KMS-11 (cell line): ENCODE measurements around the gene DEFB129.

Experiments used
- H2AFZ ChIP-seq: fragments of 200-600 bp; sonication (generic); 2 replicates; pipeline ENCODE4 v1.6.1; 2016; ENCODE audit warnings: antibody characterized with exemption, mixed run types, low read depth
- H3K27ac ChIP-seq: fragments of 200-600 bp; sonication (generic); 2 replicates; pipeline ENCODE4 v1.6.1; 2016; ENCODE audit warnings: mild to moderate bottlenecking, mixed run types
- H3K27me3 ChIP-seq: fragments of 200-600 bp; sonication (generic); 2 replicates; pipeline ENCODE4 v1.6.1; 2017; ENCODE audit warnings: mild to moderate bottlenecking, low read depth, mixed run types, moderate library complexity; ENCODE audit not compliant: insufficient read depth
- H3K36me3 ChIP-seq: fragments of 200-600 bp; sonication (generic); 2 replicates; pipeline ENCODE4 v1.6.1; 2017; ENCODE audit warnings: mild to moderate bottlenecking, mixed run types; ENCODE audit not compliant: insufficient read depth
- H3K4me1 ChIP-seq: fragments of 200-600 bp; sonication (generic); 2 replicates; pipeline ENCODE4 v1.6.1; 2016; ENCODE audit warnings: mild to moderate bottlenecking, low read depth, mixed run types; ENCODE audit not compliant: poor library complexity, severe bottlenecking
- H3K4me2 ChIP-seq: fragments of 200-600 bp; sonication (generic); 2 replicates; pipeline ENCODE4 v1.7.0; 2016; ENCODE audit warnings: mild to moderate bottlenecking, mixed run types
- H3K4me3 ChIP-seq: fragments of 200-600 bp; sonication (generic); IDR thresholded peaks from 2 replicates; pipeline ENCODE4 v1.6.1; 2017; ENCODE audit warnings: low read depth, low read length, mixed read lengths; ENCODE audit not compliant: insufficient read depth
- H3K79me2 ChIP-seq: fragments of 200-600 bp; sonication (generic); 2 replicates; pipeline ENCODE4 v1.6.1; 2016; ENCODE audit warnings: low read depth, mixed run types; ENCODE audit not compliant: insufficient read depth
- H3K9ac ChIP-seq: fragments of 200-600 bp; sonication (generic); 2 replicates; pipeline ENCODE4 v1.6.1; 2016; ENCODE audit warnings: mild to moderate bottlenecking, mixed run types
- H4K20me1 ChIP-seq: fragments of 200-600 bp; sonication (generic); 2 replicates; pipeline ENCODE4 v1.6.1; 2016; ENCODE audit warnings: mild to moderate bottlenecking, mixed run types; ENCODE audit not compliant: insufficient read depth
- TF ChIP-seq, protein P1 (sequence below): fragments of 200-600 bp; sonication (generic); conservative IDR thresholded peaks from 2 replicates; pipeline ENCODE4 v1.6.1; 2017; ENCODE audit warnings: low read depth, mild to moderate bottlenecking, antibody characterized with exemption, low read length, moderate library complexity, mixed read lengths

Gene DEFB129

GRCh38 chr20:270517-270916 lies 43.5 kb downstream of the DEFB129 start:
- Histone ChIP-seq H3K4me3 (no peak overlapping the region), H3K27ac (no peak overlapping the region), H3K79me2 (no peaks in the 10 kb centered on the region), H4K20me1 (no peaks in the 10 kb centered on the region), H3K4me2 (no peak overlapping the region), H3K9ac (no peak overlapping the region), H3K4me1 (no peaks in the 10 kb centered on the region), H2AFZ (no peak overlapping the region), H3K36me3 (no peaks in the 10 kb centered on the region), H3K27me3 (no peaks in the 10 kb centered on the region)
- TF ChIP-seq, protein P1, sequence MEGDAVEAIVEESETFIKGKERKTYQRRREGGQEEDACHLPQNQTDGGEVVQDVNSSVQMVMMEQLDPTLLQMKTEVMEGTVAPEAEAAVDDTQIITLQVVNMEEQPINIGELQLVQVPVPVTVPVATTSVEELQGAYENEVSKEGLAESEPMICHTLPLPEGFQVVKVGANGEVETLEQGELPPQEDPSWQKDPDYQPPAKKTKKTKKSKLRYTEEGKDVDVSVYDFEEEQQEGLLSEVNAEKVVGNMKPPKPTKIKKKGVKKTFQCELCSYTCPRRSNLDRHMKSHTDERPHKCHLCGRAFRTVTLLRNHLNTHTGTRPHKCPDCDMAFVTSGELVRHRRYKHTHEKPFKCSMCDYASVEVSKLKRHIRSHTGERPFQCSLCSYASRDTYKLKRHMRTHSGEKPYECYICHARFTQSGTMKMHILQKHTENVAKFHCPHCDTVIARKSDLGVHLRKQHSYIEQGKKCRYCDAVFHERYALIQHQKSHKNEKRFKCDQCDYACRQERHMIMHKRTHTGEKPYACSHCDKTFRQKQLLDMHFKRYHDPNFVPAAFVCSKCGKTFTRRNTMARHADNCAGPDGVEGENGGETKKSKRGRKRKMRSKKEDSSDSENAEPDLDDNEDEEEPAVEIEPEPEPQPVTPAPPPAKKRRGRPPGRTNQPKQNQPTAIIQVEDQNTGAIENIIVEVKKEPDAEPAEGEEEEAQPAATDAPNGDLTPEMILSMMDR: no peak

- no peak overlapping the region for H3K9ac ChIP-seq
- no peaks in the 10 kb centered on the region for H3K27me3 ChIP-seq
- H2AFZ ChIP-seq: no peak overlapping the region
- TF ChIP-seq, protein P1: no peak
- no peaks in the 10 kb centered on the region for H3K79me2 ChIP-seq
- H3K4me3 ChIP-seq: no peak overlapping the region
- H3K36me3 ChIP-seq: no peaks in the 10 kb centered on the region
- no peak overlapping the region for H3K27ac ChIP-seq
- no peaks in the 10 kb centered on the region for H4K20me1 ChIP-seq
- no peaks in the 10 kb centered on the region for H3K4me1 ChIP-seq
- no peak overlapping the region for H3K4me2 ChIP-seq
Observed at GRCh38 chr20:271069-271468, 44.0 kb downstream of the DEFB129 start.

DNA sequence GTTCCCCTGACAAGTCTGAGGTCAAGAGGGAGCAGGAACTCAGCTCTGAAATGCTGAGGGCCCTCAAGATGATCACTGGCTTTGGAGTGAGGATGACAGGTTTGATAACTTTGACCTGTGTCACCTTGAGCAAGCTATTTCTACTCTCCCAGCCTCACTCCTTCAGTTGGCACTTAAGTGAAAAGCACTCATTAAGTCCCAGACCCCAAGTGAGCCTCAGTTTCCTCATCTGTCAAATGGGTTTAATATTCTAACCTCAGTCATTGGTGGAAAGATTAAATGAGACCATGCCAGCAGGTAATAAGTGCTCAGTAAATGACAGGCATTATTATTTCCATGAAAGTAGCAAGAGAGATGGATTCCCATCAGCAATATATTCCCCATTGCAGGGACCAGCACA lies 44.5 kb downstream of the DEFB129 start:
- Histone ChIP-seq H4K20me1 (no peaks in the 10 kb centered on the region), H3K4me3 (no peak overlapping the region), H2AFZ (no peak overlapping the region), H3K79me2 (no peaks in the 10 kb centered on the region), H3K4me2 (no peak overlapping the region), H3K27me3 (no peaks in the 10 kb centered on the region), H3K36me3 (no peaks in the 10 kb centered on the region), H3K4me1 (no peaks in the 10 kb centered on the region), H3K9ac (no peak overlapping the region), H3K27ac (no peak overlapping the region)
- TF ChIP-seq, protein P1: no peak

GRCh38 chr20:272718-273117 lies 45.7 kb downstream of the DEFB129 start:
- Histone ChIP-seq H3K9ac (no peak overlapping the region), H3K4me2 (no peak overlapping the region)

More at GRCh38 chr20:272718-273117, 45.7 kb downstream of the DEFB129 start:
- Histone ChIP-seq H3K79me2 (no peaks in the 10 kb centered on the region), H3K27ac (no peak overlapping the region), H4K20me1 (no peaks in the 10 kb centered on the region), H3K27me3 (no peaks in the 10 kb centered on the region), H3K36me3 (no peaks in the 10 kb centered on the region), H3K4me3 (no peak overlapping the region), H3K4me1 (no peaks in the 10 kb centered on the region), H2AFZ (no peak overlapping the region)
- TF ChIP-seq, protein P1: no peak
